Measurements from ENCODE around the gene VKORC1.

VKORC1 gene

DNA sequence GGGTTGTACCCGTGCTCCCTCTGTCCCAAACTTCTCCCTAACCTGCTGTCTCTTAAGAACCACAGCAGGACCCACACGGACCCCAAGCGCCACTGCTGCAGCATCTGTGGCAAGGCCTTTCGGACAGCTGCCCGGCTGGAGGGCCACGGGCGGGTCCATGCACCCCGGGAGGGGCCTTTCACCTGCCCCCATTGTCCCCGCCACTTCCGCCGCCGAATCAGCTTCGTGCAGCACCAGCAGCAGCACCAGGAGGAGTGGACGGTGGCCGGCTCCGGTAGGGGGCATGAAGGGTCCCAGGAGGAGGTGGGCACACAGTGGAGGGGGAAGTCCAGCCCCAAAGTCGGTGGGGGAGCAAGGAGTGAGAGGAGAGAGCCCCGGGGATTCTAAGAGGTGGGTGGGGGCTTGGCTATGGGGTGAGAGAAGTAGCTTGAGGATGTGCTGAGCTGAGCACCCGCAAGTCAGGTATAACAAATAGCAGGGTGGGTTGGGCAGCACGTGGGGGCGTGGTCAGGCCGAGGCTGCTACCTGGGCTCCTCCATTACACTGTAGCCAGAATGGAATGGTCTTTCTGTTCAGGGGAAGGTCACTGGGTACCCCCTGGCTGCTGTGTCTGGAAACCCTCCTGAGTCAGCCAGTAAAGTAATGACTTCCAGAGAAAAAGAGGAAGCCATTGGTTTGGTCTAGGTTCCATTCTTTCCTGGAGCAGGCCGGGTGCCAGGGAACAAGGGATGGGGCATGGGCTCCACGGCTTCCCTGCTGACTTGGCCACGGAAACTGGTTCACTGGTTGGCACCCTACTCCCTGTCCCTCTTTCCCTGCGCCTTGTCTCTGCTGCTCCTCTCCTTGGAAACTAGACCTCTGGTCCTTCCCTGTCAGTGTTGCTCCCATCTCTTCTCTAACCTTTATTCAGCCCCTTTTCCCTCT lies 12.9 kb downstream of the VKORC1 start:
- no peak for DNase-seq

DNA sequence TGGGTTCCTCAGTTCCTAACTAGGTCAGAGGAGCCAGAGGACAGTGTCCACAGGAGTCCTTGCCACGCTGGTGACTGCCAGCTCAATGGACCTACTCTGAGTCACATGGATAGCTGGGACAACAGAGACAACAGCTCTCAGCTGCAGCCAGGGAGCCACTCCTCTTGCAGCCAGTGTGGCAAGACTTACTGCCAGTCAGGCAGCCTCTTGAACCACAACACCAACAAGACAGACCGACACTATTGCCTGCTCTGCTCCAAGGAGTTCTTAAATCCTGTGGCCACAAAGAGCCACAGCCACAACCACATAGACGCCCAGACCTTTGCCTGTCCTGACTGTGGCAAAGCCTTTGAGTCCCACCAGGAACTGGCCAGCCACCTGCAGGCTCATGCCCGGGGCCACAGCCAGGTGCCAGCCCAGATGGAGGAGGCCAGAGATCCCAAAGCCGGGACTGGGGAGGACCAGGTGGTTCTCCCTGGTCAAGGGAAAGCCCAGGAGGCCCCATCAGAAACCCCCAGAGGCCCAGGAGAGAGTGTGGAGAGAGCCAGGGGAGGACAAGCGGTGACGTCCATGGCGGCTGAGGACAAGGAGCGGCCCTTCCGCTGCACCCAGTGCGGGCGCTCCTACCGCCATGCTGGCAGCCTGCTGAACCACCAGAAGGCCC lies 13.7 kb downstream of the VKORC1 start:
- no peak for DNase-seq

DNA sequence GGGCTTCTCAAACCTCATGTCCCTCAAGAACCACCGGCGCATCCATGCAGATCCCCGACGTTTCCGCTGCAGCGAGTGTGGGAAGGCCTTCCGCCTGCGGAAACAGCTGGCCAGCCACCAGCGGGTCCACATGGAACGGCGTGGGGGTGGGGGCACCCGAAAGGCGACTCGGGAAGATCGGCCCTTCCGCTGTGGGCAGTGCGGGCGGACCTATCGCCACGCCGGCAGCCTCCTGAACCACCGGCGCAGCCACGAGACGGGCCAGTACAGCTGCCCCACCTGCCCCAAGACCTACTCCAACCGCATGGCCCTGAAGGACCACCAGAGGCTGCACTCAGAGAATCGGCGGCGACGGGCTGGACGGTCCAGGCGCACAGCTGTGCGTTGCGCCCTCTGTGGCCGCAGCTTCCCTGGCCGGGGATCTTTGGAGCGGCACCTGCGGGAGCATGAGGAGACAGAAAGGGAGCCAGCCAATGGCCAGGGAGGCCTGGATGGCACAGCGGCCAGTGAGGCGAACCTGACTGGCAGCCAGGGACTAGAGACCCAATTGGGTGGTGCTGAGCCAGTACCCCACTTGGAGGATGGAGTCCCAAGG lies 14.5 kb downstream of the VKORC1 start:
- no peak for DNase-seq

DNA sequence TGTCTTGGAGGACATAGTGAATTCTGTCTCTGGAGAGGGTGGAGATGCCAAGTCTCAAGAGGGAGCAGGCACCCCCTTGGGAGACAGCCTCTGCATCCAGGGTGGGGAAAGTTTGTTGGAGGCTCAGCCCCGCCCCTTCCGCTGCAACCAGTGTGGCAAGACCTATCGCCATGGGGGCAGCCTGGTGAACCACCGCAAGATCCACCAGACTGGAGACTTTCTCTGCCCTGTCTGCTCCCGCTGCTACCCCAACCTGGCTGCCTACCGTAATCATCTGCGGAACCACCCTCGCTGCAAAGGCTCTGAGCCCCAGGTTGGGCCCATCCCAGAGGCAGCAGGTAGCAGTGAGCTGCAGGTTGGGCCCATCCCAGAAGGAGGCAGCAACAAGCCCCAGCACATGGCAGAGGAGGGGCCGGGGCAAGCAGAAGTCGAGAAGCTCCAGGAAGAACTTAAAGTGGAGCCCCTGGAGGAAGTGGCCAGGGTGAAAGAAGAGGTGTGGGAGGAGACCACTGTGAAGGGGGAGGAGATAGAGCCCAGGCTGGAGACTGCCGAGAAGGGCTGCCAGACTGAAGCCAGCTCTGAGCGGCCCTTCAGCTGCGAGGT lies 15.2 kb downstream of the VKORC1 start:
- DNase-seq: no peak

DNA sequence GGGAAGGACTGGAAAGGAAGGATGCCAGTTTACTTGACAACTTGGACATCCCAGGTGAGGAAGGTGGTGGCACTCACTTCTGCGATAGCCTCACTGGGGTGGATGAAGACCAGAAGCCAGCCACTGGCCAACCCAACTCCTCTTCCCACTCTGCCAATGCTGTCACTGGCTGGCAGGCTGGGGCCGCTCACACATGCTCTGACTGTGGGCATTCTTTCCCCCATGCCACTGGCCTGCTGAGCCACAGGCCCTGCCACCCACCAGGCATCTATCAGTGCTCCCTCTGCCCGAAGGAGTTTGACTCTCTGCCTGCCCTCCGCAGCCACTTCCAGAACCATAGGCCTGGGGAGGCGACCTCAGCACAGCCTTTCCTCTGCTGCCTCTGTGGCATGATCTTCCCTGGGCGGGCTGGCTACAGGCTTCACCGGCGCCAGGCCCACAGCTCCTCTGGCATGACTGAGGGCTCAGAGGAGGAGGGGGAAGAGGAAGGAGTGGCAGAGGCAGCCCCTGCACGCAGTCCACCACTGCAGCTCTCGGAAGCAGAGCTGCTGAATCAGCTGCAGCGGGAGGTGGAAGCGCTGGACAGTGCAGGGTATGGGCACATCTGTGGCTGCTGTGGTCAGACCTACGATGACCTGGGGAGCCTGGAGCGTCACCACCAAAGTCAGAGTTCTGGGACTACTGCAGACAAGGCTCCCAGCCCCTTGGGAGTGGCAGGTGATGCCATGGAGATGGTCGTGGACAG lies 15.8 kb downstream of the VKORC1 start:
- DNase-seq: no peak

DNA sequence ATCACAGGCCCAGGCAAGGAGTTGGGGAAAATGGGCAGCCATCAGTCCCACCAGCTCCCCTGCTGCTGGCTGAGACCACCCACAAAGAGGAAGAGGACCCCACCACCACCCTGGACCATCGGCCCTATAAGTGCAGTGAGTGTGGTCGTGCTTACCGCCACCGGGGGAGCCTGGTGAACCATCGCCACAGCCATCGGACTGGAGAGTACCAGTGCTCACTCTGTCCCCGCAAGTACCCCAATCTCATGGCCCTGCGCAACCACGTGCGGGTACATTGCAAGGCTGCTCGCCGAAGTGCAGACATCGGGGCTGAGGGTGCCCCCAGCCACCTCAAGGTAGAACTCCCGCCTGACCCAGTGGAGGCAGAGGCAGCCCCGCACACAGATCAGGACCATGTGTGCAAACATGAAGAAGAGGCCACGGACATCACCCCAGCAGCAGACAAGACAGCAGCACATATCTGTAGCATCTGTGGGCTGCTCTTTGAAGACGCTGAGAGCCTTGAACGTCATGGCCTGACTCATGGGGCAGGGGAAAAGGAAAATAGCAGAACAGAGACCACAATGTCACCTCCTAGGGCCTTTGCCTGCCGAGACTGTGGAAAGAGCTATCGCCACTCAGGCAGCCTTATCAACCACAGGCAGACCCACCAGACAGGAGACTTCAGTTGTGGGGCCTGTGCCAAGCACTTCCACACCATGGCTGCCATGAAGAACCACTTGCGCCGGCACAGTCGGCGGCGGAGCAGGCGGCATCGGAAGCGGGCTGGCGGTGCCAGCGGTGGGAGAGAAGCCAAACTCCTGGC lies 16.8 kb downstream of the VKORC1 start:
- no peak for DNase-seq

DNA sequence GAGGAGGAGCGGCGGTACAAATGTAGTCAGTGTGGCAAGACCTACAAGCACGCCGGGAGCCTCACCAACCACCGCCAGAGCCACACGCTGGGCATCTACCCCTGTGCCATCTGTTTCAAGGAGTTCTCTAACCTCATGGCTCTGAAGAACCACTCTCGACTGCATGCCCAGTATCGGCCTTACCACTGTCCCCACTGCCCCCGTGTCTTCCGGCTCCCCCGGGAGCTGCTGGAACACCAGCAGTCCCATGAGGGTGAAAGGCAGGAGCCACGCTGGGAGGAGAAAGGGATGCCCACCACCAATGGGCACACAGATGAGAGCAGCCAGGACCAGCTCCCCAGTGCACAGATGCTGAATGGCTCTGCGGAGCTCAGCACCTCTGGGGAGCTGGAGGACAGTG lies 17.6 kb downstream of the VKORC1 start:
- DNase-seq: no peak

DNA sequence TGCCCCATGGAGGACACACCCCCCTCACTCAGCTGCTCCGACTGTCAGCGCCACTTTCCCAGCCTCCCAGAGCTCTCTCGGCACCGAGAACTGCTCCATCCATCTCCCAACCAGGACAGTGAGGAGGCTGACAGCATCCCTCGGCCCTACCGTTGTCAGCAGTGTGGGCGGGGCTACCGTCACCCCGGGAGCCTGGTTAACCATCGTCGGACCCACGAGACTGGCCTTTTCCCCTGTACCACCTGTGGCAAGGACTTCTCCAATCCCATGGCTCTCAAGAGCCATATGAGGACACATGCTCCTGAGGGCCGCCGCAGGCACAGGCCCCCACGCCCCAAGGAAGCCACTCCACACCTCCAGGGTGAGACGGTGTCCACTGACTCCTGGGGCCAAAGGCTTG lies 18.3 kb downstream of the VKORC1 start:
- DNase-seq: no peak

DNA sequence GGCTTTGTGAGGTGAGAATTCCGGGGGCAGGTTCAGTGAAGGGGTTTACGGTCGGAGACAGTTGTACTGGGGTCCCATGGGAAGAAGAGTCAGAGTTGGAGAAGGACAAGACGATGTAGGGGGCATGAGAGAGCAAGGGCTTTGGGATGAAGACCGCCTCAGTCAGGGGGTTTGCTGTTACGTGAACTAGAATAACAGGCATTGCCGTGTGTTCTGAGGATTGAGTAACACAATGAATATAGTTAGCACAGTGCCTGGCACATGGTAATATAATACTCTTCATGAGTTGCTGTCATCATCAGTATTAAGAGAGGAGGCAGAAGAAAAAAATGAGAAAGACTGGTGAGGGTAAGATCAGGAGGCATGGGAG lies 19.8 kb downstream of the VKORC1 start:
- no peak for DNase-seq

DNA sequence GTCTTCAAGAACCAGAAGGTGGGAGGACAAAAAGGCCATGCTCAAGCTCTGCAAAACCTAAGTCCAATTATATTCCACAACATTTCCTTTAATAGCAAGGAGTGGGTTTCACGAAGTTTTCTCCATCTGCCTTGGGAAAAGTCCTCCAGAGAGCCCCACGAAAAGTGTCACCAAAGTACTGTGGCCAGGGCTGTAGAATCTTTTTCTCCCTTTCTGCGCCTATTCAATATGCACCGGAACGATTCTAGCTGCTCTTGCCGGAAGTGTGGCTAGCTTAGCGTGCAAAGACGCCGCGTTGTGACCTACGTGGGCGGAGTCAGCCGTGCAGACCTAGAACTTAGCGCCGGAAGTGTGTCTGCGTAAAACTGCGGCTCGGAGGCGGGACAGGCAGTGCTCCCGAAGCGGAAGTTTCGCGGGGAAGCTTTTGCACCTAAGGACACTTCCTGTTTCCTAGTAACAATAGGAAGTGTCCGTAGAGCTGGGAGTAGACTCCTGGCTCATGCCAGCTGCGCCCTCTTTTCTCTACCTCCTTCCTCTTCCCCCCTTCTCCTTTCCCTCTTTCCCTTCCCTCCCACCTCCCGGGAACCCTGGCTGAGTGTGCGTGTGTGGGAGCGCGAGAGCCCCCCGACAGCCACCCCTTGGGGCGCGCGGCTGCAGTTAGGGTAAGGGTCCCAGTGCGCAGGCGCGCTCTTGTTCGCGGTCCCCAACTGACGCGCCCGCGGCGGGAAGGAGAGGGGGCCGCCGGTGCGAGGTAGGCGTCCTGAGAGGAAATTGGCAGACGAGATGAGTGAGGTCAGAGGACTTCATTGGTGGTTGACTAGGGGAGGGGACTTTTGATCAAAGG lies 20.4 kb downstream of the VKORC1 start, which contains the start of the genes ZNF646 and ZNF668:
ZNF646 (plus strand) TSS at position 453 of the 844 bp plus-strand sequence. CDS start 1,903 bp downstream, outside the sequence.
ZNF668 (minus strand) TSS at position 271 of the 844 bp plus-strand sequence. CDS start 9,781 bp downstream, outside the sequence.
- DNase-seq: peak; percentile 97 to 98

DNA sequence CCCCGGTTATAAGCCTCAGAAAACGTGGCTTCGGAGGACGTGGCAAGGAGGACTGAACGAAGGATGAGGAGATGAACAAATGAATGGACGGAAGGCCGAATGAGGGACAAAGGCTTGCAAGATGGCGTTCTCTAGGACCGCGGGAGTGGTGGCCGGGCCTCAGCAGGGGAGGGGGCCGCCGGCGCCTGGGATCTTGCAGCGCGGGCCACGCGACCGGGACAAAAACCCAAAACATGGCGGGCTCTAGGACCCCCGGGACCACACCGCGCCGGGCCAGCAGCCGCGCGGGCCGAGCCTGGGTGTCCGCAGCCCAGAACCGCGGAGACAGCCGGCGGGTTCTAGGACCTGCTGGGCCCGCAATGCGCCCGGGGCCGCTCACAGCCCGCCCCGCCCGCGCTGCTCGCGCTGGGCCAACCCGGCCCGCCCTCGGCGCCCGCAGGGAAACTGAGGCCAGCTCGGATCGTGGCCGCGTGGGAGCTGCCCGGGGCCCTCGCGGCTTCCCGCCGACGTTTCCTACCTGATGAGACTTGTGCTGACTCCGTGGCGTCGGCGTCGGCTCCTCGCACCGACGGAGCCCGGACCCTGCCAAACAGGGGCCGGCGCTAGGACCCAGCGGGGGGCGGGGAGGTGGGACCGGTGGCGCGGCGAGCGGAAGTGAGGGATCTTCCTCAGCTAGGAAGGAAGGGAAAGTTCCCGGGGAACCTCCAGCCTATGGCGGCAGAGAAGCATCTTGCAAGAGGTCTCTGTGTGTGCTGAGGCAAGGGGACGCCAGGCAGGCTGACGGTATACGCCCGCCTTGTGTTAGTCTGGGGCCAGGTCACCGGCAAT lies 21.2 kb downstream of the VKORC1 start:
- peak; percentile 92 to 93 for DNase-seq

DNA sequence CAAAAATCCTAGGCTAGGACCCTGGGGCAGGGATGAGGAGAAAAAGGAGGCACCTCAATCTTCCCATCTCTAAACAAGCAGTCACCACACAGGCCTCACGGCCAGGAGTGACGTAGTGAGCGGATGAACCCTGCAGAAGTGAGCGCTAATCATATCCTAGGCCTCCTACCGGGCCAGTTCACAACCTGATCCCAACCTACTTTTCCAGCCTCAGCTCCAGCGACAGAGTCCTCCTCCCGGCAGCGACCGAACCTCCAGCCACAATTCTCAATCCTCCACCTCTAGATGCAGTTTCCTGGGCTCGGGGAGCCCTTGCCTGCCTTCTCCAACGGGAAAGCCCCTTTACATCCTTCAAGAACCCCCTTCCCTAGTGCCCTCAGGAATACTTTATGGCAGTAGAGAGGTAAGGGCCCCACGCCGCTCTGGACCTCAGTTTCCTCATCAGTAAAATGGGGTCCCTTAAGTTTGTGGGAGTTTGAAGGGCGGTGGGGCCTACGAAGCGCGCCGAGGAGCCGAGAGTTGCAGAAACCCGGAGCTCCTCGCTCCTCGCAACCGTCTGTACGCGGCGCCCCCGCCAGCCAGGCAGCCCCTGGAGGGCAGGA lies 22.0 kb downstream of the VKORC1 start:
- peak; percentile 42 to 43 for DNase-seq

DNA sequence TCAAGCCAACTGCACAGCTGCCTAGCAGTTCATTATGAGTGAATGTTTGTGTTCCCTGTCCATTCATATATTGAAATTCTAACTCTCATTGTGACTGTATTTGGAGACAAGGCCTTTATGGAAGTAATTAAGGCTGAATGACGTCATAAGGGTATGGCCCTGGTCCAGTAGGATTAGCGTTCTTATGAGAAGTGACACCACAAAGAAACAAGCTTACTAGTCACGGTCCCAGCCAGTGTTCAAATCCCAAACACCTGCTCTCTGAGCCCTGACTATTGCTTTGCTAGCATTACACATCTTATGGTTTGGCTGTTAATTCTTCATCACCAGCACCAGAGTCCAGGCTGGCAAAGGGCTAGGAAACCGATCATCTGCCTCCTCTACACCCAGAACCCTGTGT lies 22.7 kb downstream of the VKORC1 start:
- DNase-seq: no peak

DNA sequence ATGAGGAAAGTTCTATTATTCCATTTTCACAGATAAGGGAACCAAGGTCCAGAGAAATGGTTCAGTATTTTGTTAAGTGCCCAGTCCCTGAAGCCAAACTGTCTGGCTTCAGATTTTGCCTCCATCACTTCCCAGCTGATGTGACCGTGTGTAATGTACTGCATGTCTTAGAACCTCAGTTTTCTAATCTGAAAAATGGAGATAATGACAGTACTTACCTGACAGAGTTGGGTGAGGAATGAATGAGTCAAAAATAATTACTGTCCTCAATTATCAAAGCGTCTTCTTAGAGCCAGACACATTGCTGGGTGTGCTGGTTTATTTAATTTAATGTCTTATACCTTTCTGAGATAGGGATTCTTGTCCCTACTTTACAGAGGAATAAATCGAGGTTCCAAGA lies 27.3 kb downstream of the VKORC1 start:
- DNase-seq: no peak

DNA sequence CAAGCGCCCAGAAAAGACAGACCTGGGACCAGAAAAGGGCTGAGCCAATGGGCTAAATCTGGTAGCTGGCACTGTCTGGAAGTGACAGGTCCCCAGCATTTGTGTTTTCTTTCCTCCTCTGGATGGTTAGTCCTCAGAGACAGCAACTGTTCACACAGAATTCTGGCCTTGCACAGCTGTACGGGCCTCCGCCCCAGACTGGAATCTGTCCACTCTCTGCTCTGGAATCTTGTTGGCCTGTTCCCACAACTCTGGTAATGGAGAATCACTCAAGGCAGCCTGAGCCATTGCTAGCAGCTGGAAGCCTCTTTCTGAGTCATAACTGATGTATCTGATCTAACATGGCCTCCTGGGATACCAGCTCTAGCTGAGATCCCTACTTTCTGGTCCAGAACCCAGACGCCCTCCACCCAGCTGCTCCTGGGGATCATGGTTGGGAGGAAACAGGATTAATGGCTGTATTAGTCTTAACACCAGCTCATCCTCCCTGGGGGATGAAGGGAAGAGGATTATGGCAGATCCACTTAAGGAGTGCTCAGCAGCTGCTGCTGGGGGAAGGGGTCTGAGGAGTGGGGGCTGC lies 29.6 kb downstream of the VKORC1 start:
- no peak for DNase-seq

DNA sequence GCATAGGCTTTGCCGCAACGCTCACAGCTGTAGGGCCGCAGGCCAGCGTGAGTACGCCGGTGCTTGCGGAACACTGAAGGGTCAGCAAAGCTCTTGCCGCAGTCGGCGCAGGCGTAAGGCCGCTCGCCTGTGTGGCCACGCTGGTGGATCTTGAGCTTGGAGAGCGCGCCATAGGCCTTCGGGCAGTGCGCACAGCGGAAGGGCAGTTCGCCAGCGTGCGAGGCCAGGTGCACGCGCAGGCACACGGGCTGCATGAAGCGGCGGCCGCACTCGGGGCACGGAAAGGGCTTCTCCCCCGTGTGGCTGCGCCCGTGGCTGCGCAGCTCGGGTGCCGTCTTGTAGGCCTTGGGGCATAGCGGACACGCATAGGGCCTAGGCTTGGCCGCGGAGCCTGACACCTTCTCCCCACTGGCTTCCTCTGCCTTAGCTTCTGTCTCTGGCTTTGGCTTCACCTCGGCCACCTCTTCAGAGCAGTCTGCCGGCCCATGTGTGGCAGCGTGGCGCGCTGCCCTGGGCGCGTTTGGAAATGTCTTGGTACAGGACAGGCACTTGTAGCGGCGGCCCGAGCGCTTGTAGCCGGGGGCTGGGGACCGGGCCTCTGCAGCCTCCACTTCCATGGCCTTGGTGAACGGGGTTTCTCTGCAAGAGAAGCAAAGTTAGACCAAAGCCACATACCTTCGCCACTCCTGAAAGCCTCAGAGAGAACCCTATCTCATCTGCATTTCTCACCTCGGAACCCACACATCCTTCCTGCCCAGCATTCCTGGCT lies 30.6 kb downstream of the VKORC1 start:
- no peak for DNase-seq

DNA sequence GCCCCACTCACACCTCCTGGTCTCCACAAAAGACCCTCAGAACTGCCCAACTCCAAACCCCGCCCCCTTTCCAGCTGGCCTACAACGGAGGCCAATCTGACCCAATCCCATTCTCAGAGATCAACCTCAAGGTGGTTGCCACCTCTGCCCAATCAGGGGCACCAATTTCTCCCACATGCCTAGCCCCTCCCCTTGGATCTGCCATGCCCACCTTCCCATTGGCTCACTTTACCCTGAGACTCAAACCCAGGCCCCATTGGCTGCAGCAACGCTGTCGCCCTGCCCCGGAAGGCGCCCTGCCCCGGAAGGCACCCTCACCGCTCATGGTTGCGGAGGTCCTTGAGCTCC lies 31.1 kb downstream of the VKORC1 start:
- DNase-seq: no peak

DNA sequence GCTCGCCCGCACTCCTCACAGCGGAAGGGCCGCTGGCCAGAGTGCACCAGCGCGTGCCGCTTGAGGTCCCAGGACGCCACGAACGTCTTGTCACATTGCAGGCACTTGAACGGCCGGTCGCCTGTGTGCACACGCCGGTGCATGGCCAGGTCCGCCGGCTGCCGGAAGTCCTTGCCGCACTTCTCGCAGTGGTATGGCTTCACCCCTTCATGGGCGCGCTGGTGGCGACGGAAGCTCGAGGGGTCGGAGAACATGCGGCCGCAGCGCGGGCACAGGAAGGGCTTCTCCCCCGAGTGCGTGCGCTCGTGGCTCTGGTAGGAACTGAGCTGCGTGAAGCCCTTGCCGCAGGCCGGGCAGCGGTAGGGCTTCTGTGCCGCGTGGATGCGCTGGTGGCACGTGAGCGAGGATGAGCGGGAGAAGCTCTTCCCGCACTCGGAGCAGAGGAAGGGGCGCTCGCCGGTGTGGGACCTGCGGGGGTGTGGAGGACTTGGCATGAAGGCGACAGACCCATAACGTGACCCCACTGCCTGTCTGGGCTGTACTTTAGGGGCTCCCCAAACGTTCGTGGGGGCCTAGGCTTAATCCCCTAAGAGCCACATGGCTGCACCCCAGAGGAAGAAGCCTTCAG lies 32.7 kb downstream of the VKORC1 start:
- DNase-seq: no peak
